Transverse colon (tissue), 4 donors: ENCODE data around the gene TBC1D7. TPM values are rescaled to one million over a fixed set of nuclear protein-coding genes. Genes with fewer than 3 reads are reported as not detected.

Source experiments
- DNase-seq: peaks from one replicate; pipeline ENCODE4 v3.0.0-alpha.2; 2019
- H3K27ac ChIP-seq, 4 donors: fragments of 200-600 bp; sonication (generic); 2 replicates each; pipeline ENCODE4 v1.5.1; 2016 to 2018; ENCODE audit warnings: inconsistent platforms in 4 of 4
- H3K27me3 ChIP-seq: fragments of 200-600 bp; sonication (generic); 2 replicates; pipeline ENCODE4 v1.5.1; 2017; ENCODE audit warnings: inconsistent platforms
- H3K36me3 ChIP-seq, 4 donors: fragments of 200-600 bp; sonication (generic); 2 replicates each; pipeline ENCODE4 v1.5.1; 2017 to 2019; ENCODE audit warnings: inconsistent platforms in 4 of 4
- H3K4me1 ChIP-seq, 4 donors: fragments of 200-600 bp; sonication (generic); 2 replicates each; pipeline ENCODE4 v1.5.1; 2017 to 2020; ENCODE audit warnings: inconsistent platforms in 4 of 4
- H3K4me3 ChIP-seq, 4 donors: fragments of 200-600 bp; sonication (generic); 1 replicate in 1 of 4; 2 replicates in 3 of 4; pipeline versions ENCODE4 v1.5.1 to v1.6.1; 2017 to 2019; ENCODE audit warnings: inconsistent platforms in 4 of 4
- H3K9me3 ChIP-seq, 2 donors: fragments of 200-600 bp; sonication (generic); 2 replicates each; pipeline ENCODE4 v1.5.1; 2017 to 2019; ENCODE audit warnings: inconsistent platforms in 2 of 2
- CTCF ChIP-seq, 5 experiments: fragments of 200-600 bp in 3 of 5; fragments of 450-650 bp in 2 of 5; sonication (generic) in 3 of 5; IDR thresholded peaks; 1 replicate in 2 of 5; 2 replicates in 3 of 5; pipeline ENCODE4 v1.5.1; 2016 to 2017; ENCODE audit warnings: antibody characterized with exemption in 5 of 5, inconsistent platforms in 3 of 5, mild to moderate bottlenecking in 2 of 5, moderate library complexity in 1 of 5
- EP300 ChIP-seq: sonication (generic); formaldehyde crosslinking; IDR thresholded peaks from one replicate; pipeline ENCODE4 v1.6.1; 2017; ENCODE audit warnings: antibody characterized with exemption, low read depth
- POLR2A ChIP-seq: fragments of 450-650 bp; IDR thresholded peaks from one replicate; pipeline ENCODE4 v1.6.1; 2016; ENCODE audit warnings: antibody characterized with exemption, mild to moderate bottlenecking, moderate library complexity
- POLR2AphosphoS5 ChIP-seq, 3 donors: sonication (generic); formaldehyde crosslinking; IDR thresholded peaks; one replicate each; pipeline ENCODE4 v1.6.1; 2016; ENCODE audit warnings: antibody characterized with exemption in 3 of 3
- WGBS, 2 donors: methylation state at CpG; one replicate each; pipeline ENCODE4 v1.1.5; 2018; ENCODE audit warnings: low coverage in 1 of 2; 5-methylcytosine and 5-hydroxymethylcytosine counted together
- in situ Hi-C, 4 donors: fragments of 200-750 bp; cut with MboI; loops; one replicate each; pipeline versions ENCODE4 v1.15.0 to v1.15.1; 2017; ENCODE audit warnings: low sequenced_read_pairs in 3 of 4, low pct_ligation_motif_present in 1 of 4, low pct_unique_long_range_greater_than_20kb in 1 of 4
- intact Hi-C: fragments of 100-400 bp; cut with DNase I; formaldehyde crosslinking; loops from one replicate; pipeline ENCODE4 v1.15.1; 2023; ENCODE audit warnings: low total_unique reads
- total RNA-seq, 4 donors: library from RNA; depleted of rRNA; stranded (reverse); fragments of >200 nt; gene quantifications; one replicate each; pipeline ENCODE4 v1.1.0, GENCODE V29; 2016

TBC1D7 gene
- total RNA-seq, 4 donors from 2014 or later: 10.5 to 39.8 (median 15.0) TPM

GRCh38 chr6:13346245-13346644 lies 17.9 kb upstream of the TBC1D7 start:
- TF ChIP-seq POLR2AphosphoS5 (IDR thresholded peaks at IDR 0.05) (no peak), EP300 (no peak), POLR2A (no peak), CTCF (IDR thresholded peaks at IDR 0.05) (no peak)
- no peaks in the 10 kb centered on the region for H3K4me1 ChIP-seq
- intact Hi-C loops: loop anchor here (10.0 kb wide), 2 partner anchors 189 to 219 kb away; no protein-coding TSS in a partner anchor
- H3K36me3 ChIP-seq: no peaks in the 10 kb centered on the region
- no peak for DNase-seq
- WGBS, 2 donors: 74 to 90% methylated on average over 3 to 5 of the region's 5 CpGs
- no peaks in the 10 kb centered on the region for H3K9me3 ChIP-seq
- in situ Hi-C loops: loop anchor here (10.0 to 25.0 kb wide), 4 partner anchors 189 to 716 kb away; no protein-coding TSS in a partner anchor
- H3K27ac ChIP-seq: no peak overlapping the region
- H3K4me3 ChIP-seq: no peak overlapping the region
- H3K27me3 ChIP-seq: no peaks in the 10 kb centered on the region

DNA sequence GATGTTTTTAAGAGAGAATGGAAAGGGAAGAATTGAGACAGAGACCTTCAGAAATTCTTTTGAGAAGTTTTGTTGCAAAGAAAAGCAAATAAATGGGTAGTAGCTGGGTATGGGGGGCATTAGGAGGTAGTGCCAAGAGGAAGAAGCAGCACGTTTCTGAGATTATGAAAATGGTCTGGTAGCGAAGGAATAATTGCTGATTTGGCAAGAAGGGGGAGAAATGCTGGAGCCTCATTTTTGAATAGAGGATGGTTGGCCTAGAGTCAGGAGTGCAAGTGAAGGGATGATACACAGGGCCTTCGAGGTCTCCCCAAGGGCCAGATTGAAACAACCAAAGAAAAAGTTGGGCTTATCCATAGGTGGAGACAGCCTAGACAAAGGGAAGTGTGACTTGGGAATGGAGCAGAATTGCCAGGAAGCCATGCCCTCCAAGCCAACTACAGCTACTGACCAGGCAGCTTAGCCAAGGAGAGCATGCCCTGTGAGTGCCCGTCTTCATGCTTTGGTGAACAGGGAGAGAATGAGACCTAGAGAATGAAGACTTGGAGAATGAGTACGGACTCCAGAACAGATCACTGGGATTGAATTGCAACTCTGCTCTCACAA lies 14.2 kb upstream of the TBC1D7 start:
- 85 to 91% methylated on average over 5 of the region's 5 CpGs for WGBS, 2 donors
- no peak for DNase-seq
- in situ Hi-C loops: loop anchor here (10.0 to 25.0 kb wide), 4 partner anchors 192 to 720 kb away; no protein-coding TSS in a partner anchor
- Histone ChIP-seq H3K4me1 (no peaks in the 10 kb centered on the region), H3K4me3 (no peak overlapping the region), H3K27ac (no peak overlapping the region), H3K27me3 (no peaks in the 10 kb centered on the region), H3K36me3 (no peaks in the 10 kb centered on the region), H3K9me3 (no peaks in the 10 kb centered on the region)
- TF ChIP-seq POLR2AphosphoS5 (IDR thresholded peaks at IDR 0.05): no peak
- TF ChIP-seq EP300: no peak
- intact Hi-C loops: loop anchor here (10.0 kb wide), 2 partner anchors 192 to 222 kb away; no protein-coding TSS in a partner anchor

- no peak for DNase-seq
- Histone ChIP-seq H3K27me3 (no peaks in the 10 kb centered on the region), H3K4me1 (peaks cover 0 to 5% (median 1%) of the 10 kb centered on the region in 4 donors), H3K36me3 (no peaks in the 10 kb centered on the region), H3K9me3 (no peaks in the 10 kb centered on the region), H3K4me3 (no peak overlapping the region), H3K27ac (no peak overlapping the region)
- 71 to 75% methylated on average over 4 to 8 of the region's 8 CpGs for WGBS, 2 donors
- no peak for TF ChIP-seq CTCF (IDR thresholded peaks at IDR 0.05)
- no peak for TF ChIP-seq POLR2AphosphoS5 (IDR thresholded peaks at IDR 0.05)
- TF ChIP-seq EP300: no peak
- TF ChIP-seq POLR2A: no peak
- in situ Hi-C loops: loop anchor here (10.0 to 25.0 kb wide), 6 partner anchors 145 to 722 kb away; no protein-coding TSS in a partner anchor
- intact Hi-C loops: loop anchor here (10.0 kb wide), 2 partner anchors 195 to 225 kb away; no protein-coding TSS in a partner anchor
Measured at GRCh38 chr6:13339863-13340630, 11.7 kb upstream of the TBC1D7 start.

- in situ Hi-C loops: loop anchor here (10.0 to 25.0 kb wide), 6 partner anchors 143 to 724 kb away; no protein-coding TSS in a partner anchor
- intact Hi-C loops: no loop called here
- Histone ChIP-seq H3K9me3 (no peaks in the 10 kb centered on the region), H3K4me3 (no peak overlapping the region), H3K27me3 (no peaks in the 10 kb centered on the region), H3K36me3 (no peaks in the 10 kb centered on the region), H3K4me1 (peaks cover 0 to 5% (median 1%) of the 10 kb centered on the region in 4 donors), H3K27ac (no peak overlapping the region)
- TF ChIP-seq CTCF (IDR thresholded peaks at IDR 0.05): no peak
- no peak for TF ChIP-seq POLR2AphosphoS5 (IDR thresholded peaks at IDR 0.05)
- TF ChIP-seq POLR2A: no peak
- TF ChIP-seq EP300: no peak
- DNase-seq: no peak
- WGBS, 2 donors: 85 to 95% methylated on average over 5 of the region's 5 CpGs
Measured at GRCh38 chr6:13338038-13338437, 9.7 kb upstream of the TBC1D7 start.
